Breast epithelium (tissue), 3 donors: ENCODE results near the gene VANGL1.

Source experiments
- POLR2A ChIP-seq: fragments of 450-650 bp; IDR thresholded peaks from one replicate; pipeline ENCODE4 v1.6.1; 2016; ENCODE audit warnings: antibody characterized with exemption, mild to moderate bottlenecking, moderate library complexity
- TF ChIP-seq, protein P1 (sequence below), 3 donors: fragments of 450-650 bp; IDR thresholded peaks; one replicate each; pipeline ENCODE4 v1.5.1; 2016 to 2017; ENCODE audit warnings: antibody characterized with exemption in 3 of 3, mild to moderate bottlenecking in 3 of 3, moderate library complexity in 3 of 3

DNA sequence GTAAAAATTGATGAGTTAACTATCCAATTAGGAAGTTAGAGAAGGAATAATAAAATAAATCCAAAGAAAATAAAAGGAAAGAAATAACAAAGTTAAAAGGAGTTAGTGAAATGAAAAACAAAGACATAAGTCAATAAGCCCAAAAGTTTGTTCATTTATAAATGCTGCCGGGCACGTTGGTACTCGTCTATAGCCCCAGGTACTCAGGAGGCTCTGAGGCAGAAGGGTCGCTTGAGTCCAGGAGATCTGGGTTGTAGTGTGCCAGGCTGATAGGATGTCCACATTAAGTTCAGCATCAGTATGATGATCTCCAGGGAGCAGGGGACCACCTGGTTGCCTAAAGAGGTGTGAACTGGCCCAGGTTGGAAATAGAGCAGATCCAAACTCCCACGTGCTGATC lies 35.5 kb upstream of the VANGL1 start:
- no peak for TF ChIP-seq POLR2A
- TF ChIP-seq, protein P1, sequence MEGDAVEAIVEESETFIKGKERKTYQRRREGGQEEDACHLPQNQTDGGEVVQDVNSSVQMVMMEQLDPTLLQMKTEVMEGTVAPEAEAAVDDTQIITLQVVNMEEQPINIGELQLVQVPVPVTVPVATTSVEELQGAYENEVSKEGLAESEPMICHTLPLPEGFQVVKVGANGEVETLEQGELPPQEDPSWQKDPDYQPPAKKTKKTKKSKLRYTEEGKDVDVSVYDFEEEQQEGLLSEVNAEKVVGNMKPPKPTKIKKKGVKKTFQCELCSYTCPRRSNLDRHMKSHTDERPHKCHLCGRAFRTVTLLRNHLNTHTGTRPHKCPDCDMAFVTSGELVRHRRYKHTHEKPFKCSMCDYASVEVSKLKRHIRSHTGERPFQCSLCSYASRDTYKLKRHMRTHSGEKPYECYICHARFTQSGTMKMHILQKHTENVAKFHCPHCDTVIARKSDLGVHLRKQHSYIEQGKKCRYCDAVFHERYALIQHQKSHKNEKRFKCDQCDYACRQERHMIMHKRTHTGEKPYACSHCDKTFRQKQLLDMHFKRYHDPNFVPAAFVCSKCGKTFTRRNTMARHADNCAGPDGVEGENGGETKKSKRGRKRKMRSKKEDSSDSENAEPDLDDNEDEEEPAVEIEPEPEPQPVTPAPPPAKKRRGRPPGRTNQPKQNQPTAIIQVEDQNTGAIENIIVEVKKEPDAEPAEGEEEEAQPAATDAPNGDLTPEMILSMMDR (IDR thresholded peaks at IDR 0.05): no peak
